T-helper 2 cell (primary cell): ENCODE measurements around the gene PHLDB1.
"Not testable (repeated sequence)": the region's sequence is repeated elsewhere in the genome, so short reads cannot be mapped to it uniquely, and the experiment has no call there.

Source experiments
- DNase-seq, 5 experiments: peaks; one replicate each; pipeline versions ENCODE4 v3.0.0 to v3.0.0-alpha.2; 2012 to 2022

Gene PHLDB1

DNA sequence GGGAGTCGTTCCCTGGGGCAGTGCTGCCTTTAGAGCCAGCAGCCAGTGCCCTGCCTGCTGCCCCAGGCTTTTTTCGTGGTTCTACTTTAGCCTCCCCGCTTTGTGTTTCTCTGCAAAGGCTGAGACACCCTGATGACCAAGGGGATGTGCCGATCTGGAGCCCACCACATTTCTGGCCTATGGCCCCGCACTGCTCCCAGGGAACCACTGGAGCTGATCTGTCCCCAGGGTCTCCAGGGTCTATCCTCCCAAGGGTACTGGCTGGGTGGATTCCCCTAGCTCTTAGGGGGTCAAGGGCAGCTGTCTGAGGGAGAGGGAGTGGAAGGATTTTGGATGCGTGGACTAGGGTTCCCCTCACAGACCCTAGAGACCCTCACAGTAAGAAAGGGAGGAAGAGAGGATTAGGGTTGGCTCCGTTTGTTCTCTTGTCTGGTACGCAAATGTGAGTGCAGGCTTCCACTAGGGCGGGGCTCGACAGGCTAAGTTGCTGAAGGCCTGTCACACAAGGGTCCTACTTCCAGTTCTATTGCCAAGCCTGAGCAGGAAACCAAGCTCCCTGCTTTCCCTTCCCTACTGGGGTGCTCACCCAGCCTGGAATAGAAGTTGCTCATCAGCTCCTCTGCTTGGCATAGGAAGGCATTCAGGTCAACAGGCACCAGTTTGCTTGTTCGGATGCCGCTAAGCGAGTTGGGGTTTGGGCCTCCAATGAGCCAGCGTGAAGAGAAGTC, 52.7 kb downstream of the PHLDB1 start:
- DNase-seq, result no peak

GRCh38 chr11:118660681-118661424, 53.4 kb downstream of the PHLDB1 start:
- DNase-seq, result no peak

GRCh38 chr11:118661425-118662301, 54.2 kb downstream of the PHLDB1 start:
- no peak for DNase-seq

DNA sequence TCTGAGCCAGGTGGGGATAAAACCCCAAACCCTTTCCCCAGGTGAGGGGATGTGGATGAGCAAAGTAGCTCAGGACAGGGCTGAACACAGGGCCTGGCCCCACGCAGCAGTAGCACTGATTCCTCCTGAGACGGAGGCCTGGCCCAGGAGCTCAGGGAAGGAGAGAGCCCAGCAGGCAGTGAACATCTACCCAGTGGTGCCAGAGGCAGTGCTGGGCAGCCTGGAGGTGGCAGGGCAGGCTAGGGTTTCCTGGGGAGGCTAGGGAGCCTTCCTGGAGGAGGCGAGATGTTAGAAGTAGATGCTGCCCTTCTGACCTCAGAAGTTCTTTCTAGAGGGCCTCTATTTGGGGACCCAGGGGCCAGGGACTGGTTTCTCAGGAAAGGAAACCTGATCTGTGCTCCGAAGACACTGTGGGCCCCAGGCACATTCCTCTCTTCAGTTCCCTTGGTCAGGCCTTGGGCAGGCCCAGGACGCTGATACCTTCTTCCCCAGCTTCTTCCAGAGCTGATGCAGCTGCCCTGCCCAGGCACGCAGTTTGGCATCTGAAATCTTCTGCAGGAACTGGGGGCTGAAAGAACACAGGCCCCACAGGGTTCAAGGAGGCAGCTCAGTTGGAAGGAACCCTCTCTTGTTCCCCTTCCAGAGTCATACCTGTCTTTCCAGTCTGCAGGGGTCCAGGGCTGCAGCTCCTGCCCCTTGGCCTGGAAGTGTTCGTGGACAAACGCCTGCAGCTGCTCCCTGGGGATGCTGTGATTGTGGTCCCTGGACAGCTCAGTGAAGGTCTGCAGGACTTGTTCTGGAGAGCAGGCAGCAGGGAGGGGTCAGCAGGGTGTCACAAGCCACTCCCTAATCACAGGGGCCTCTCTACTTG, 55.2 kb downstream of the PHLDB1 start:
- no peak for DNase-seq

- DNase-seq, result no peak
Measured at GRCh38 chr11:118663381-118663780, 56.0 kb downstream of the PHLDB1 start.

DNA sequence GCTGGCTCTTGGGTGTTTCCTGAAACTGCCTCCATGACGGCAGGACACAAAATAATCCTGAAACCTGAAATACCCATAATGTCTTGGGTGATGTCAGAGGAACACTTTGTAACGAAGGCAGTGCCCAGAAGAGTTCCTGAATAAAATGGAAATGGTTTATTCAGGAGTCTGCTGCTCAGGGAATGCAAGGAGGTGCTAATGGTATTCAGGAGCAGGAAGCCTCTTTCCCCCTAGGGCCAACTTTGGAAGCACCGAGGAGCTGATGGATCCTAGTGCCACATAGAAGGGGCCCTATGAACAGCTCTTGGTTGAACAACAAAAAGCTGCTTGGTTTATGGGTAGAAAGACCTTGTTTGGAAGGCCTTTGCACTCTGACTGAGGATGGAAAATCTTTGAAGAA, 56.5 kb downstream of the PHLDB1 start:
- no peak for DNase-seq

- peak in 1 of 5 experiments; percentile 19 for DNase-seq
Measured at GRCh38 chr11:118666371-118666770, 59.0 kb downstream of the PHLDB1 start.

GRCh38 chr11:118670063-118670462, 62.6 kb downstream of the PHLDB1 start:
- no peak for DNase-seq

DNA sequence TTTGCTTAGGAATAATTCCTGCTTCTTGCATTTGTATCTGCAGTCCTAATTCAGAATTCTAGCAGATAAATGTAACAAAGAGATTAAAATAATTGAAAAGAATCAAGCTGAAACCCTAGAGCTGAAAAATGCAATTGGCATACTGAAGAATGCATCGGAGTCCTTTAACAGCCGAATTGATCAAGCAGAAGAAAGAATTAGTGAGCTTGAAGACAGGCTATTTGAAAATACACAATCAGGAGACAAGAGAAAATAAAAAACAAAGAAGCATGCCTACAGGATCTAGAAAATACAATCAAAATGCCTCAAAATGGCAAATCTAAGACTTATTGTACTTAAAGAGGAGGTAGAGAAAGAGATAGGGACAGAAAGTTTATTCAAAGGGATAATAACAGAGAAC, 63.8 kb downstream of the PHLDB1 start:
- DNase-seq, result no peak

DNA sequence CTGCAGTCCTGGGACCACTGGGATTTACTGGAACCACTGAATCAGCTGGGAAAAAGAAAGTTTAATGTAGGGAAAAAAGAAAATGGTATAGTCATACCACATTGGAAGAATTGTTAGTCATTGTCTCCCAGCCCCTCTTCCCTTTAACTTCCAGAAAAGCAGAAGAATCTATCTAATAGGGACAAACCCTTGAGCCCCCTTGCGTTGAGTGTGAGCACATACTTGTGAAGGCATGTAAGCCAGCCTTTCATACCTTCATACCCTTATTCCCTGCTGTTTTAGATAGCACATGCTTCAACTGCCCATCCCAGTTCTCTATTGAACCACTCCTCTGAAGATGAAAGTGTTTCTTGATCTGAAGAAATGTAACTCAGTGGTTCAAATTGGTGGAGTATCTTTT, 65.4 kb downstream of the PHLDB1 start:
- no peak for DNase-seq

DNA sequence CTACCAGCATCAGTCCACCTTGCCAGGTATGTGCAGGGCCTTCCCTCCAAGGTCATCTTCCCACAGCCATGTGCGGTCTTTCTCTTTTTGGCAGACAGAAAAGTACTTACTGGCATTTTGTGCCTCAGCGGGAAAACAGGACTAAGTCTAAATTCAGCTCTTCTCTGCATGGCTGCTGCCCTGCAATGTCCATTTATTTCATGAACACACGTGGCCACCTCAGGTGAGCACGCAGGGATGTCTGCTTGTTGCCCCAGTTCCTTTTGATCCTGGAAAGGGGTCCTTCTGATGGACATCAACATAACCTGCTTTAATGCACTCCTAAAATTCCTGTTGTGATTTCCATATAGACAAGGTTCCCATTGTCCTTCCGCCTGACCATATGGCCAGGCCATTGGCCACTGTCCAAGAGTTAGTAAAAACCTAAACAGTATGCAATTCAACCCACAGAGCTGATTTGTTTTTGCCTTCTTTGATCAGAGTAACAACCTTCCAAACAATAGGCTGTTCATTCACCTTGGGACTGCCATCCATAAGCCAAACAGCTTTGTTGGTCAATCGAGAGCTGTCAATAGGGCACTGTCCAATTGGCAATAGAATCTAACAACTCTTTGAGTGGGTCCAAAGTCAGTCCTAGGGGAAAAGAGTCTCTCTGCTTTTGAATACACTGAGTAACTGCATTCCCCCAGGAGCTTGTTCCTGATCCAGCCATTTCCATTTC, 66.1 kb downstream of the PHLDB1 start:
- no peak for DNase-seq

- no peak for DNase-seq
Measured at GRCh38 chr11:118674082-118674435, 66.6 kb downstream of the PHLDB1 start.

DNA sequence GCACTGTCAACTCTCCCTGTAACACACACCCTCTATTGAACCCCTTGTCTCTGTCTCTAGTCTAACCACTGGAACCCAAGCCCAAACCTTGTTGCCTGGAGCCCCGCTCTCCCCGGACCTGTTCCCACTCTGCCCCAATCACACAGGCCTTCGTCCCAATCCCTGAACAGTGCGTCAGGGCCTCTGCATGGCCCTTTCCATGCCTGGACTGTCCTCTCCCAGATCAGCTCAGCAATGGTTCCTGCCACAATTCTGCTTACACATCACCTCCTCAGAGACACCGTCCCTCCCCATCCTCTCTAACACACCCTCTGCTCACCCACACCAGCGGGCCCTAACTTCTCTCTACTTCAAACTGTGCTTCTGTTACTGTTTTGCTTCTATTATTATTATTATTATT, 70.6 kb downstream of the PHLDB1 start:
- DNase-seq, result no peak

DNA sequence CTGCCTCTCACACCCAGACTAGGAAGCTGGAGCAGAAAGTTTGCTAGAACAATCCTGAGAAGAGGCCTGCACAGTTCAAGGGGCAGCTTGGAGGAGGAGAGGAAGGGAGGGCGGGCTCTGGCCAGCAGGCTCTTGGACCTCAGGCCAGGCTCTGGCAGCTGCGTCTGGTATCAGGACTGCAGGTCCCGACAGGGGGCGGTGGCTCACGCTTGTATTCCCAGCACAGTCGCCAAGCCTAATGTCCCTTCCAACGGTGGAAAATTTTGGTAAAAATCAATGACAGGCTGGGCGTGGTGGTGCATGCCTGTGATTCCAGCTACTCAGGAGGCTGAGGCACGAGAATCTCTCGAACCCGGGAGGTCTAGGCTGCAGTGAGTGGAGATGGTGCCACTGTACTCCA, 71.5 kb downstream of the PHLDB1 start:
- DNase-seq, result not testable (repeated sequence)

GRCh38 chr11:118679483-118679882, 72.1 kb downstream of the PHLDB1 start, which contains the start of gene TREH:
TSS of gene TREH (minus strand) at chr11:118679650. CDS start at chr11:118679627, 23 bp downstream.
- no peak for DNase-seq

DNA sequence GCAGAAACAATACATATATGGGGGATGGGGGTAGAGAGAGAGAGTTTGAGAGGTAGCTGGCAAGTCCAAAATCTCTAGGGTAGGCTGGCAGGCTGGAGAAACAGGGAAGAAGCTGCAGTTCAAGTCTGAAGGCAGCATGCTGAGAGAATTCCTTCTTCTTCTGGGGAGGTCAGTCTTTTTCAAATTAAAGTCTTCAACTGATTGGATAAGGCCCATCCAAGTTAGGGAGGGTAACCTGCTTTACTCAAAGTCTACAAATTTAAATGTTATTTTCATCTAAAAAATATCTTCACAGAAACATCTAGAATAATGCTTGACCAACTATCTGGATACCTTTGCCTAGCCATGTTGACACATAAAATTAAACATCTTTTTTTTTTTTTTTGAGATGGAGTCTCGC, 75.0 kb downstream of the PHLDB1 start:
- DNase-seq, result no peak

GRCh38 chr11:118682939-118683338, 75.5 kb downstream of the PHLDB1 start:
- DNase-seq, result not testable (repeated sequence)

GRCh38 chr11:118684187-118684586, 76.8 kb downstream of the PHLDB1 start:
- no peak for DNase-seq

DNA sequence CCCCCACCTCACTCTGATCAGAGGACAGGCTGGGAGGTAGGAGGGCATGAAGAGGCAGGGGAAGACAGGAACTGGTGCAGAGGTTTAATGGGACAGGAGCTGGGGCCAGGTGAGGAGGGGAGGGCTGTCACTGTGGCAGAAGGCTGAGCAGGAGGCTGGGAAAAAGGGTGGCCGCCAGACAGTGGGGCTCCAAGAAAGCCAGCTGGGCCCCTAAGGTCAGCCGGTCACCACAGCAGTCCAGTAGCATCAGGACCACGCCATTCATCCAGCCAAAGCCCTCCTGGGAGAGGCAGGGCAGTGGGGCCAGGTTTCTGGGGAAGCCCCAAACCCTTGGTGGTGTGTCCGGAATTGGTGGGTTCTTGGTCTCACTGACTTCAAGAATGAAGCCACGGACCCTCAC, 80.5 kb downstream of the PHLDB1 start:
- no peak for DNase-seq

DNA sequence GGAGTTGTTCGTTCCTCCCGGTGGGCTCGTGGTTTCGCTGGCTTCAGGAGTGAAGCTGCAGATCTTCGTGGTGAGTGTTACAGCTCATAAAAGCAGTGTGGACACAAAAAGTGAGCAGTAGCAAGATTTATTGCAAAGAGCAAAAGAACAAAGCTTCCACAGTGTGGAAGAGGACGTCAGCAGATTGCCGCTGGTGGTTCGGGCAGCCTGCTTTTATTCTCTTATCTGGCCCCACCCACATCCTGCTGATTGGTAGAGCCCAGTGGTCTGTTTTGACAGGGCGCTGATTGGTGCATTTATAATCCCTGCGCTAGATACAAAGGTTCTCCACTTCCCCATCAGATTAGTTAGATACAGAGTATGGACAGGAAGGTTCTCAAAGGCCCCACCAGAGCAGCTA, 80.9 kb downstream of the PHLDB1 start:
- DNase-seq, result peak in 1 of 5 experiments; percentile 61

- DNase-seq, result no peak
Measured at GRCh38 chr11:118688851-118689502, 81.6 kb downstream of the PHLDB1 start.
